Measurements from ENCODE around the gene KCND3. TPM values are rescaled to one million over a fixed set of nuclear protein-coding genes. Genes with fewer than 3 reads are reported as not detected.

Gene KCND3
- total RNA-seq, 2 experiments from 2014 or later, result not detected

DNA sequence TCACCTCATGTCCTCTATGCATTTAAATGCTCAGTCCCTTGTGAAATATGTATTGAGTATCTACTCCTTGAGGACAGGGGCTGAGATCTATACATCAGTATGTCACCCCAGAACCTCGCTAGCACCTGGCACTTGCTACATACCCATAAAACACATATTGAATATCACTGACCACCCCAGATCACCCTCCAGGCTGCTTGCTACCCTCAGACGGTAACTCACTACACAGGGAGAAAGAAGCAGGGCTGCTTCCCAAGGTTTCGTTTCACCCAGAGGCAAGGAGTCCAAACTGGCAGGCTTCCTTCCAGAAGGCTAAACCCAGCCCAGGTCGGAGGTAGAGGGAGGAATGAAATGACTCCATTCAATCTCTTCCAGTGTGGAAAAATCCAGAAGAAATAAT lies 258.8 kb downstream of the KCND3 start:
- CTCF ChIA-PET, result interaction anchor here (1.2 to 1.5 kb wide), 2 partner anchors 17 to 20 kb away, joined by 4 to 5 read pairs; no protein-coding TSS in a partner anchor
- no peak overlapping the region for H3K4me3 Mint-ChIP-seq
- no peaks in the 10 kb centered on the region for H3K9me3 Mint-ChIP-seq (ENCODE audit: low read depth)
- H3K36me3 Mint-ChIP-seq (ENCODE audit: low read depth), result no peaks in the 10 kb centered on the region
- intact Hi-C loops (cut with DNase I, micrococcal nuclease), result no loop called here
- no peaks in the 10 kb centered on the region for H3K4me1 Mint-ChIP-seq
- POLR2A ChIA-PET, result no interaction called here
- H3K27ac Mint-ChIP-seq, result no peak overlapping the region
- ATAC-seq, result no peak
- DNase-seq, result no peak
- H3K27me3 Mint-ChIP-seq, result no peaks in the 10 kb centered on the region

DNA sequence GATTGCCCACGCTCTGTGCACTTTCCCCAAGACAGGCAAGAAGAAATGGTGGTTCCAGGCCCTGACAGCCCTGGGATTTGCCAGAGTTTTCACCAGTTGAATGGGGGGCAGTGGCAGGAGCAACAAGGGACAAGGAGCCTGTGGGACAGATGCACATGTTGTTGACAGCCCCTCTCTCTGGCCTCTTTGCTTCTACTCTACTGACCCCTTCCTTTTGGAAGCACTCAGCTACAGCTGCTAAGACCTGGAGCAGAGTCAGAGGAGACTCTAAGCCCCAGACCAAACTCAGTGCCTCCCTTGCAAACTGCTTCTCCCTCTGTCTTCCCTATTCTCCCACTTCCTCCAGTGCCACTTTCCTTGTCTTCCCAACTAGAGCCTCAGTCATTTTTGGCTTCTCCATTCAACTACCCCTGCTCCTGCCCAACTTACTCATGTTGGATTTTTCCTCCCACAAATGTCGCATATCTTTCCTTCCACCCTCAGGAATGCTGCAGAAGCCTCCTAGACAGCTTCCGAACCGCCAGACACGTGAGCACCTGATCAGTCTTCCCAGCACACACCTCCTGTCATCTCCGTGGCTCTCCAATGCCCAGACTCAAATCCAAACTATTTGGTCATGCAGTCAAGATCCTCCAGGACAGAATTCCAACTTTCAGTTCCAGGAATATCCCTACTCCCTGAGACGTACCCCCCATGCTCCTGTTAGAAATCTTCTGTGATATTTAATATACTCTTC lies 259.4 kb downstream of the KCND3 start:
- ChIA-PET CTCF (interaction anchor here (0.9 to 2.4 kb wide), 3 partner anchors 15 to 39 kb away, joined by 3 to 9 read pairs (median 6); no protein-coding TSS in a partner anchor), POLR2A (no interaction called here)
- no peaks in the 10 kb centered on the region for H3K9me3 Mint-ChIP-seq (ENCODE audit: low read depth)
- no peak overlapping the region for H3K4me3 Mint-ChIP-seq
- DNase-seq (no peak), ATAC-seq (no peak)
- no peaks in the 10 kb centered on the region for H3K36me3 Mint-ChIP-seq (ENCODE audit: low read depth)
- H3K4me1 Mint-ChIP-seq, result no peaks in the 10 kb centered on the region
- intact Hi-C loops (cut with DNase I, micrococcal nuclease), result no loop called here
- H3K27me3 Mint-ChIP-seq, result no peaks in the 10 kb centered on the region
- no peak overlapping the region for H3K27ac Mint-ChIP-seq

DNA sequence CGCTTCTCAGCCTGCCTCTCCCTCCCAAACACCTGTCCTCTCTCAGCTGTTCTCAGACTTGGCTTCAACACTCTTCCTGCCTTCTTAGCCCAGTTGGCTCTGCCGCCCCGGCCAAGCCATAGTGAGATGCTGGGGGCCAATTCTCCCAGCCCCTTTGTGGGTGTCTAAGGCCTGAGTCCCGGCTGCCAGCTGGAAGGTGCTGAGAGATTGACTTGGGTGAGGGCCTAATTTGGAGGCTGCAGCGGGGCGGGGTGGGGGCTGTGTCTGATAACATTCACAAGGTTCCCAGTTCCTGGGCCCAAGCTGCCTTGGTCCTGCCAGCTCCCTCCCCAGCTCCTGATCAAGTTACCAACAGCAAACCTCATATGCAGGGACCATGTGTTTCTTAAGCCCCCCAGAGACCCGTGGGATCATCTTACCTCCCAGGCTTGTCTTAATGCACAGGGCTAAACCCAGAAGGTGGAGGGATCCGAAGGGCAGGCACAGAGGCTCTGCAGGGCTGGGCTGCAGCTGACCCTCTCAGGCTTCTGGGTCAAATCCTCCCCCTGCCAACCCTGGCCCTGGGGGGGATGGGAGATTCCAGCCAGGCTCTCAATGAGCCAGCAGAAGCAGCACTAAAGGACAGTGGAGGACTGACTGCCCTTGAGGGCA lies 260.1 kb downstream of the KCND3 start:
- intact Hi-C loops (cut with DNase I, micrococcal nuclease), result no loop called here
- Mint-ChIP-seq H3K9me3 (ENCODE audit: low read depth) (no peaks in the 10 kb centered on the region), H3K27me3 (no peaks in the 10 kb centered on the region), H3K36me3 (ENCODE audit: low read depth) (no peaks in the 10 kb centered on the region), H3K4me1 (no peaks in the 10 kb centered on the region), H3K27ac (no peak overlapping the region), H3K4me3 (no peak overlapping the region)
- ChIA-PET CTCF (interaction anchor here (0.9 to 2.4 kb wide), 3 partner anchors 15 to 40 kb away, joined by 3 to 9 read pairs (median 6); no protein-coding TSS in a partner anchor), POLR2A (interaction anchor here (0.6 kb wide), 1 partner anchor 27 kb away, joined by 3 read pairs; no protein-coding TSS in a partner anchor)
- DNase-seq (no peak), ATAC-seq (no peak)

DNA sequence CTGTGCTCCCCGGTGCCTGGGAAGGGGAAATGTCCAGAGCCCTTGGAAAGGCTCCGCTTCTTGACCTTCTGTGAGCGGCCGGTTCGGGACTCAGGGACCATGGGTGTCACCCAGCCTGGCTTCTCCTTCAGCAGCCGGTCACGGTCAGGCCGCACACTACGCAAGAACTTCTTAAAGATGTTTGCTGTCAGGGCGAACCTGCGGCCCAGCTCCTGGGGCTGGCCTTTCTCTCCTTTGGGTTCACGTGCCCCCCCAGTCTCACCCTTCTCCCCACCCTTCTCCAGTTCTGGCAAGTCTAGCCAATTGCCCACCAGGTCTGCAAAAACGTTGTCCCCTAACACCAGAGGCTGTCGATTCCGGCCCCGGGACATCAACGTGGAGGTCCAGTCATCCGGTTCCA lies 262.4 kb downstream of the KCND3 start:
- H3K36me3 Mint-ChIP-seq (ENCODE audit: low read depth), result no peaks in the 10 kb centered on the region
- no peaks in the 10 kb centered on the region for H3K9me3 Mint-ChIP-seq (ENCODE audit: low read depth)
- DNase-seq (no peak), ATAC-seq (no peak)
- intact Hi-C loops (cut with DNase I, micrococcal nuclease), result no loop called here
- POLR2A ChIA-PET, result no interaction called here
- CTCF ChIA-PET, result interaction anchor here (0.8 to 1.8 kb wide), 2 partner anchors 10 to 133 kb away, joined by 4 to 5 read pairs; no protein-coding TSS in a partner anchor
- no peaks in the 10 kb centered on the region for H3K27me3 Mint-ChIP-seq
- H3K27ac Mint-ChIP-seq, result no peak overlapping the region
- H3K4me3 Mint-ChIP-seq, result no peak overlapping the region
- H3K4me1 Mint-ChIP-seq, result peaks cover 12% of the 10 kb centered on the region

DNA sequence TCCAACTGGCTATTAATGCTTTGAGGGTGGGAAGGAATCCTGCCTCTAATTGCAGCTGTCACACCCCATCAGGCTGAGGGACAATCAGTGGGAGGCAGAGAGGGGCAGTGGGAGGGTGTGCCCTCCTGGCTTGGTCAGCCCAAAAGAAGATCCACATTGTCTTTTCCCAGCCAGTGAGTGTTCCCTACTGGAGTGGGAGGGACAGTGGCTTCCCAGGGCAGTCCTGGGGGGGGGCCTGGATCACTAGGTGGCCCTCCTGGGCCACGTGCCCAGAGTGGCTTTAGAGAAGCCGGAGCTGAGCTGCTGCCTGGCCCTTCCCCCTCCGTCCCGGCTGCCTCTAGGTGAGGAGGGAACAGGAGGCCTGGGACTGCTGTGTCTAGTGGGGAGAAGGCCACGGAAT lies 264.3 kb downstream of the KCND3 start:
- Mint-ChIP-seq H3K4me1 (peaks cover 12% of the 10 kb centered on the region), H3K27me3 (no peaks in the 10 kb centered on the region), H3K4me3 (no peak overlapping the region), H3K9me3 (ENCODE audit: low read depth) (no peaks in the 10 kb centered on the region), H3K27ac (no peak overlapping the region), H3K36me3 (ENCODE audit: low read depth) (no peaks in the 10 kb centered on the region)
- POLR2A ChIA-PET, result no interaction called here
- DNase-seq, result no peak
- intact Hi-C loops (cut with DNase I, micrococcal nuclease), result no loop called here
- ATAC-seq, result no peak
- CTCF ChIA-PET, result interaction anchor here (1.6 to 1.8 kb wide), 2 partner anchors 12 to 217 kb away, joined by 4 to 5 read pairs; no protein-coding TSS in a partner anchor

DNA sequence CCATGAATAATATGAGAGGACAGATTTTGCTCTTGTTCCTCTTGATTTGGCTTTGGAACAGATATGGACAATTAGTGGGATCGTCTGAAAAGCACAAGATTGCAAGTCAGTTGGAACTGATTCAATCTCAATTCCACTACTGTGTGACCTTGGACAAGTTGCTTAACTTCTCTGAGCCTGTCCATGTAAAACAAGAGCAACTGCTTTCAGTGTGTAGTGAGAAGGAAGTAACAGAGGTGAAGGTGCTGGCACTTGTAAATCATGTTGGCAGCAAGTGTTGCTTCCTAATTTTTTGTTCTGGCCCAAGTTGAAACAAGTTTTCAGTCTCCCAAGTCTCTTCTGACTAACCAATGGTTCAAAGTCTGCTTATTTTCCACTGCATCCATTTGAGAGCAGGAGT lies 265.6 kb downstream of the KCND3 start:
- ChIA-PET CTCF (interaction anchor here (0.6 kb wide), 1 partner anchor 9 kb away, joined by 3 read pairs; no protein-coding TSS in a partner anchor), POLR2A (no interaction called here)
- Mint-ChIP-seq H3K27me3 (no peaks in the 10 kb centered on the region), H3K4me1 (peaks cover 12% of the 10 kb centered on the region), H3K36me3 (ENCODE audit: low read depth) (no peaks in the 10 kb centered on the region), H3K4me3 (no peak overlapping the region), H3K9me3 (ENCODE audit: low read depth) (no peaks in the 10 kb centered on the region), H3K27ac (no peak overlapping the region)
- DNase-seq (no peak), ATAC-seq (no peak)
- intact Hi-C loops (cut with DNase I, micrococcal nuclease), result no loop called here

DNA sequence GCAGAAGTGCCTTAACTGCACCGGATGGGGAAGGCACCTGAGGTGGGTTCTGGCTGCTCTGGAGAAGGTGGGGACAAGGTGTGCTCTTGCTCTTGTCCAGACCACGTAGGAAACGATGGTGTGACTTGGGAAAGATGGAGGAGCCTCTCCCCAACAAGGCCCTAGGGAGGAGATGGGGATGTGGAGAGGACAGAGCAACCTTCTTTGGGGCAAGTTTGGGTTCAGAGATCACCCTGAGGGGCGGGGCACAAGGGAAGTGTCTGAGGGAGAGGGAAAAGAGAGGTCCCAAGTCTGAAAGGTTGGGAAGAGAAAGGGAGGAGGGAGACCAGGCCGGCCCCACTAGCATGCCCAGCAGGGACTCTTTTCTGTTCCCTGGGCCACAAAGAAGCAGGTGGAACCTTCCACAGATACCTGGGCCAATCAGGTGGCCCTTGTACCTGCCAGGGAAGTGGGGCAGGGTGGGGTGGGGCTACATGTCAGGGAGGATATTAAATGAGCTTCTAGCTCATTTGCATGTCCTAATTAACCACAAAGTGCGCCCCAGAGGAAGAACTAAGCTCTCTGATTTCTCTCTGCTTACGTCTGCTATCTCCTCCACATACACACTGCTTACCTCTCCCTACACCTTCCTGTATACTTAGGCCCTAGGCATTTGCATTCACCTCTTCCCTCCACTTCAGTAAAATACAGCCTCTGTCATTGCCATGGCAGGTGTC lies 266.2 kb downstream of the KCND3 start:
- H3K4me1 Mint-ChIP-seq, result peaks cover 12% of the 10 kb centered on the region
- H3K4me3 Mint-ChIP-seq, result no peak overlapping the region
- H3K27me3 Mint-ChIP-seq, result no peaks in the 10 kb centered on the region
- intact Hi-C loops (cut with DNase I, micrococcal nuclease), result no loop called here
- ChIA-PET POLR2A (no interaction called here), CTCF (interaction anchor here (0.6 kb wide), 1 partner anchor 8 kb away, joined by 3 read pairs; no protein-coding TSS in a partner anchor)
- no peak for DNase-seq
- peak overlapping the region; percentile 4 for H3K27ac Mint-ChIP-seq
- ATAC-seq, result no peak
- H3K9me3 Mint-ChIP-seq (ENCODE audit: low read depth), result no peaks in the 10 kb centered on the region
- no peaks in the 10 kb centered on the region for H3K36me3 Mint-ChIP-seq (ENCODE audit: low read depth)

DNA sequence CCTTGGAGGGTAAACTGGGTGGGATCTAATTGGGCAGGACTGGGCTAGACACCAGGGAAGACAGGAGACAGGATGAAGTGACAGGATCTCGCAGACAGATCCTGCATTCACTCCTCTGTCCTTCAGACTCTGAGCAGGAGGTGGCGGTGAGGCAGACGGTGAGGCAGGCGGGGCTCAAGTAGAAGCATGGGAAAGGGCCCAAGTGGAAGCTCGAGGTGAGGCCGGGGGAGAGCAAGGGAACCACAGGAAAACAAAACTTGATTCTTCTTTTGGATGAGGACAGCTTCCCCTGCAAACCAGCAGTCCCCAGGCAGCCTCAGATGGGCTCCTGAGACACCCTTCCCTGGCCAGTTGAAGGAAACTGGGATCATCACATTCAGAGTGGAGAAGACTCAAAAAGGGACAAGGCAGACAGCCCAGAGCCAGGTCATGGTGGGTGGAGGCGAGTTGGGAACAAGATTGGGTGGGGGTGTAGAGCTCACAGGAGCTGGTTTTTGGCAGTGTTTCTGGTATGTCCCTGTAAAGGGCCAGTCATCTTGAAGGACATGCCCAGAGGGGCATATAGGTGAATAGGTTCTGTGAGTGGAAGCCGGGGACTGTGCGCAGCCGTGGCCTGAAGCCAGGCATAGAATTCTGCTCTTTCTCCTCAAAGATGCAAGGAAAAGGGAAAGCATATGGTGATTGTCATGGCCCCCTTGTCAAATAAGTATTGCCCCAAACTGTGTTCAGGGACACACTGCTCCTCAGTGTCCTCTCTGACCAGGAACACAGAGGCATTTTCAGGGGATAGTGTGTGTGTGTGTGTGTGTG lies 268.3 kb downstream of the KCND3 start:
- no peak overlapping the region for H3K4me3 Mint-ChIP-seq
- H3K36me3 Mint-ChIP-seq (ENCODE audit: low read depth), result peaks cover 11% of the 10 kb centered on the region
- DNase-seq, result no peak
- H3K4me1 Mint-ChIP-seq, result peaks cover 16% of the 10 kb centered on the region
- no peaks in the 10 kb centered on the region for H3K27me3 Mint-ChIP-seq
- no peaks in the 10 kb centered on the region for H3K9me3 Mint-ChIP-seq (ENCODE audit: low read depth)
- ChIA-PET CTCF (interaction anchor here (0.5 to 0.9 kb wide), 4 partner anchors 15 to 212 kb away, joined by 3 to 4 read pairs (median 3); no protein-coding TSS in a partner anchor), POLR2A (no interaction called here)
- no peak overlapping the region for H3K27ac Mint-ChIP-seq
- ATAC-seq, result no peak
- intact Hi-C loops (cut with DNase I, micrococcal nuclease), result no loop called here

Other genes with a start within 250 kb of the KCND3 start
- 10 to 100 TPM; 13.5 to 13.6 TPM for gene DDX20, start 233.8 kb downstream of the KCND3 start, total RNA-seq